HG03196 (cell line): ENCODE results near the gene TMEM184B.

Source experiments
- ATAC-seq: cut with Tn5 transposase; IDR thresholded peaks from one replicate; pipeline ENCODE4 v1.9.1; 2021; ENCODE audit not compliant: unreplicated experiment

The TMEM184B gene

GRCh38 chr22:38228326-38228872 lies 44.4 kb downstream of the TMEM184B start:
- no peak for ATAC-seq

GRCh38 chr22:38226853-38227649 lies 45.8 kb downstream of the TMEM184B start:
- no peak for ATAC-seq

GRCh38 chr22:38223289-38223960 lies 49.4 kb downstream of the TMEM184B start:
- ATAC-seq = no peak

DNA sequence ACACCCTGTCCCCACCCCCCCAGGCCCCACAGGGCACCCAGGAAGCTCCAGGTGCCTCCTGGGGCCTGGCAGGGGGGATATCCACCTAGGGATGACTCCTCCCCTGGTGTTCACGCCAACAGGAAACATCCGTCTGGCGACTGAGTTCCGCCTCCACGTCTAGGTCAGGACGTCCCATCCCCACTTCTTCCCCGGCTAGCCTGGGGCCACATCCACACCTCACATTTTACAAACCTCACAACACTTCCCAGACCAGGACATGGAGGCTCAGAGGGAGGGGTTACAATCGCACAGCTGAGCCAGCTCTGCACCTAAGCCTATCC lies 50.1 kb downstream of the TMEM184B start:
- no peak for ATAC-seq

- ATAC-seq = no peak
Observed at GRCh38 chr22:38221908-38222796, 50.7 kb downstream of the TMEM184B start.

DNA sequence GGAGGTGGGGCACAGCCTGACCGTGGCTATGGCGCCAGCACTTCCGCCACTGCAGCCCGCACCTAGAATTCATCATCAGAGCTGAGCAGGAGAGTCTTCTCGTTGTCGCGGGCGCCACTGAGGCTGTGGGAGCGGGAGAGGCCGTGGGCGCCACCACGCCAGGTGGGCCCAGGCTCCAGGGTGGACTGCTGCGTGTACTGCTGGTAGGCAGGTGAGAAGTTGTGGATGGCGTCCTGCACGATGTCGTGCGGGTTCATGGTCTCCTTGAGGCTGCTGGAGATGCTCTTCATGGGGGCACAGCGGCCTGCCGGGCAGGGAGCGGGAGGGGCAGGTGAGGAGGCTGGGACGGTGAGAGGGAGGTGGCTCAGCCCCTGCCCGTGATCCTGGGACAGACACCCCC lies 51.4 kb downstream of the TMEM184B start:
- ATAC-seq = no peak

DNA sequence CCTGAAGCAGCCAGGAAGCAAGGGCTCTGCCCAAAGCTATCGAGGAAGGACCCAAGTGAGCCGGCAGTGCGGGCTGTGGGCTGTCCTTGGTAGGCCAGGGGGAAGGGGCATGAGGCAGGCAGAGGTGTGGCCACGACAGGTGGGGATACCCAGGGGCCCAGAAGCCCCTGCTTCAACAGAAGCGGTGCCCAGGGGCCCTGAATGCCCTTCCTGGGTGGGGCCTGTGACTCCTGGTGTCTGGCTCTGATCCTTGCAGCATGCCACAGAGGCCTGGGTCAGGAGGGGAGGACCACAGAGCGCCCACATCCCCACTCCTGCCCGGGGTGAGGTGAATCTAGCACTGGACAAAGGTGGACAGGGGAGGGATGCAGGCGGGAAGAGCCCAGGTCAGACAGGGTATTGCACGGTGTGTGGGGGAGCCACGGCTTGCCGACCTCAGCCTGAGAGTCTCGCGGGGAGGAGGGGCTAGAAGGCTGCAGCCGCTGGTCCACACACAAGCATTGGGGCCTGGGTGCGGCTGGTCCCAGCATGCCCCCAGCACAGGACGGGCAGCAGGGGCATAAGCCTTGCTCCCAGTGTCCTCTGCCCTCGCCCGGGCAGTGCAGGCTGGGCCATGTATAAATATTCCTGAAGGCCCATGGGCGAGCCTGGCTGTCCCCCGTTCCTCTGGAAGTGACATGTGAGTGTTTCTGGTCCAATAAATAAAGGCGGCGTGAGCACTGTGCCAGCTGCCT lies 52.0 kb downstream of the TMEM184B start:
- no peak for ATAC-seq

DNA sequence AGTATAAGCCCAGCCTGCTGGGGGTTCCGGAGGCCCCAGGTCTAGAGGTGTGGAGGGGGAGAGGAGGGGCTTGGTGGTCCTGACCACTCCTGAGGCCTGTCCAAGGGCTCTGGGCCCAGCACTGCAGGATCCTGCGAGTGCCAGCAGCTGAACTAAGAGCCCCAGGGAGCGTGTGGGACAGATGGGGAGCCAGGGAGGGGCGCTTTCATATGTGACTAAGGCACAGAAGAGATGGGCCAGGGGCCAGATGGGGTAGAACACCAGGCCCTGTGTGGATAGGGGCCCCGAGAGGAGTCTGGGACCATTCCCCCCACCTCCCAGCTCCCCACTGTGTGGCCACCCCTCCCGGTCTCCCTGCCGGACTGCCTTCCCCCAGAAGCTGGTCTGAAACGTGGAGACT lies 52.6 kb downstream of the TMEM184B start:
- ATAC-seq = no peak

GRCh38 chr22:38219632-38220031 lies 53.2 kb downstream of the TMEM184B start:
- ATAC-seq = no peak

DNA sequence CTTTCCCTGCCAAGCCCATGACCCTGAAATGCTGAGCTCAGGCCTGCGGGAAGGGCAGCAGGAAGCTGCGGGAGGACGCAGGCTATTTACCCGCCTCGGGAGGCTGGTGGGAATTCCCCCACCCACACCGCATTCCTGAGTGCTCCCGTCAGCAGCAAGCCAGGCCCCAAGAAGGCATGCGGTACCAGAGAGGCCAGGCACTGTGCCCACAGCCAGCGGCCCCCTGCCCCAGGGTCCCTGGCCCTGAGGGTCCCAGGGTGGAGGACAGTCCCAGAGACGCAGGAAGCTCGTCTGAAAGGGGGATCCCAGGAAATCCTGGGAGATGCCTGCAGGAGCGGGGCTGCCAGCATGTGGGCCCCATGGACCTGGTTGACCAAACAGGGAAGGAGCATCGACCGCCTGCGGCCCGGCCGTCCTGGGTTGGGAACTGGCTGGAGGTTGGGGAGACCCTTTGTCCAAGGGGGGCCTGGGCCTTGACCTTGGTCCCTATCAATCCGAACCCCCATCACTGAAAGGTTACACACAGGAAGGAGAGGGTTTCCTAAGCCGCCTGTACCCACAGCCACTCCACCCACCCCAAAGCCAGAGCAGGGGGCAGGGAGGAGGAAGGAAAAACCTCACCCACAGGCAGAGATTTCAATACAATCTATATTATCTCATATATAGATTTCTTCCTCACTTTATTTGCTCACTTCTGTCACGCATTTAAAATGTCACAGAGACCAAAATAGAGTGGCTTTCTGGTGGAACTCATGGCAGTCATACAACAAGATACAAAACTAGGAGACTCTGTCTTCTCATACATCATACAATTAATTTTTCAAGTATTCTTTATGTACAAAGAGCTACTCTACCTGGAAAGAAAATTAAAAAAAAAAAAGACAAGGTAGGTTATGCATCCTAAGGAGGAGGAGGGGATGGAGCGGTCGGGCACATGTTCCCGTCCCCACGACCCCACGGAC lies 53.9 kb downstream of the TMEM184B start:
- no peak for ATAC-seq

GRCh38 chr22:38215156-38216038 lies 57.4 kb downstream of the TMEM184B start:
- no peak for ATAC-seq

GRCh38 chr22:38214302-38215056 lies 58.3 kb downstream of the TMEM184B start:
- no peak for ATAC-seq

- no peak for ATAC-seq
Observed at GRCh38 chr22:38213990-38214301, 58.9 kb downstream of the TMEM184B start.

DNA sequence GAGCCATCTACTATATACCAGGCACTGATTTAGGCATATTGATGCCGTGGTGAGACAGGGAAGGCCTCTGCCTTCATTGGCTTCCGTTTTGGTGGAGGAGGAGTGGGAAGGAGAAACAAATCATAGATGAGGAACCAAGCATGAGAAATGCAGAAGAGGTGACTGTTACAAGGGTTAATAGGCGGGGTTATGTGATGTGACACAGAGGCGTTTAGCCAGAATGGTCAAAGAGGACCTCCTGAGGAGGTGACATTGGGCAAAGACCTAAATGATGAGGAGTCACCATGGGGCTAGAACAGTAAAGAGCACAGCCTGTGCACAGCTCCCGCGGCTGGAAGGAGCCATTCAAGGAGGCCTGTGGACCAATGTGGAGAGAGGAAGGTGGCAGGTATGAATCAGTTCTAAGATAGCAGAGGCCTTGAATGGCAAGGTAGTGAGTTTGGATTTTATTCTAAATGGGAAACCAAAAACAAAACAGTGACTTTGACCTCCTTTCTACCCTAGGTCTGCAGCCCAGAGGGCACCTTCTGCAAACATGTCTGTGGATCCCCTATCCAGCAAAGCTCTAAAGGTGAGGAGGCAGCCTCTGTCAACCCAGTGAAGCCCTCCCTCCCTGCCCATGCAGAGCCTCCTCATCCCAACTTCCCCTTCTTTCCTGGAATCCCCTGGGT lies 59.4 kb downstream of the TMEM184B start:
- no peak for ATAC-seq

DNA sequence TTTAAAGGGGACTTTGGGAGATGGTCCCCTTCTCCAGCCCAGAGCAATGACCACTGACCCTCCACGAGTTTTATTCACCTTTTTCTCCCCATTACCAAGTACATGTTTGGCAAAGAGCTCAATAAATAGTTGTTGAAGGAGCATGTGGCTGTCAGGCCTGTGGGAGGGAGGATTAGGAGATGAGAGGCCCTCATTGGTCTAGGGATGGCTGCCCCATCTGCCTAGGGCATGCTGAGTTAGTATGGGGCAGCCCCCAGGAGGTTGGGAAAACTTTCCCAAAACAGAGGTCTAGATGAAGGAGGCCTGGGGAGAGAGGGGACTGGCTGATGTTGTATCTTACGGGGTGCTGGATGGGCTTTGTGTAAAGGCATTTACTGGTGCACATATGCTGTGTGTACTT lies 60.4 kb downstream of the TMEM184B start:
- ATAC-seq = no peak

DNA sequence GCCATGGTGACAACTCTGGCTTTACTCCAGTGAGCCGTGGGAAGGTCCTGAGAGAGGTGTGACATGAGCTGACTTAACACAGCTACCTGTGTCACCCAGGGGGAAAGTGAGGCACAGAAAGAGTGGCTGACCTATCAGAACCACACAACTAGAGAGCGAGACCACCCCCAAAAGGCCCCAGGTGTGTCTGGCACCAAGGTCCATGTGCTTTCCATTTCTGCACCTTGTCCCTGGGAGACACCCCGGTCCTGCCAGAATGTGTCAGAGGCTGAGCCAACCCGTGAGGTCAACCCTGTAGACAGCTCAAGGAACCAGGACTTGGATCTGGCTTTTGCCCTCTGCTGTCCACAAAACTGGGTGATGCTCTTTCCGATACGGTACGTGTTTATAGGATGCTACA lies 61.3 kb downstream of the TMEM184B start:
- no peak for ATAC-seq

- no peak for ATAC-seq
Observed at GRCh38 chr22:38208551-38208968, 64.2 kb downstream of the TMEM184B start.
